Suprapubic skin (tissue), 4 donors: ENCODE measurements around the gene OR10D3. TPM values are rescaled to one million over a fixed set of nuclear protein-coding genes. Genes with fewer than 3 reads are reported as not detected.

Experiments used
- DNase-seq, 2 donors: peaks; one replicate each; pipeline ENCODE4 v3.0.0-alpha.2; 2019; ENCODE audit warnings: low spot score in 2 of 2
- H3K27ac ChIP-seq: fragments of 200-600 bp; sonication (generic); one replicate; pipeline ENCODE4 v1.5.1; 2019
- H3K27me3 ChIP-seq: fragments of 200-600 bp; sonication (generic); one replicate; pipeline ENCODE4 v1.5.1; 2019
- H3K36me3 ChIP-seq: fragments of 200-600 bp; sonication (generic); one replicate; pipeline ENCODE4 v1.5.1; 2019
- H3K4me1 ChIP-seq: fragments of 200-600 bp; sonication (generic); one replicate; pipeline ENCODE4 v1.5.1; 2019
- H3K4me3 ChIP-seq: fragments of 200-600 bp; sonication (generic); one replicate; pipeline ENCODE4 v1.5.1; 2019; ENCODE audit warnings: mild to moderate bottlenecking
- H3K9me3 ChIP-seq: fragments of 200-600 bp; sonication (generic); one replicate; pipeline ENCODE4 v1.5.1; 2019
- CTCF ChIP-seq, 2 donors: fragments of 200-600 bp in 1 of 2; fragments of 450-650 bp in 1 of 2; sonication (generic) in 1 of 2; IDR thresholded peaks; one replicate each; pipeline ENCODE4 v1.5.1; 2016 to 2019; ENCODE audit warnings: antibody characterized with exemption in 2 of 2, mild to moderate bottlenecking in 1 of 2, moderate library complexity in 1 of 2
- EP300 ChIP-seq: sonication (generic); formaldehyde crosslinking; IDR thresholded peaks from one replicate; pipeline ENCODE4 v1.6.1; 2017; ENCODE audit warnings: antibody characterized with exemption
- POLR2A ChIP-seq, 2 donors: fragments of 450-650 bp; IDR thresholded peaks; one replicate each; pipeline ENCODE4 v1.6.1; 2017; ENCODE audit warnings: antibody characterized with exemption in 2 of 2, mild to moderate bottlenecking in 2 of 2, moderate library complexity in 2 of 2
- POLR2AphosphoS5 ChIP-seq, 3 donors: sonication (generic); formaldehyde crosslinking; IDR thresholded peaks; one replicate each; pipeline ENCODE4 v1.6.1; 2017; ENCODE audit warnings: antibody characterized with exemption in 3 of 3
- WGBS: methylation state at CpG from one replicate; pipeline ENCODE4 v1.1.5; 2018; 5-methylcytosine and 5-hydroxymethylcytosine counted together
- total RNA-seq, 4 donors: library from RNA; depleted of rRNA; stranded (reverse); fragments of >200 nt; gene quantifications; one replicate each; pipeline ENCODE4 v1.1.0, GENCODE V29; 2016

OR10D3 gene
- total RNA-seq, 4 donors from 2014 or later, result not detected

GRCh38 chr11:124179310-124179709 lies 3.8 kb upstream of the OR10D3 start:
- WGBS, result 53% methylated on average over 1 of the region's 1 CpG
- Histone ChIP-seq H3K27me3 (no peaks in the 10 kb centered on the region), H3K27ac (no peak overlapping the region), H3K4me1 (peaks cover 7% of the 10 kb centered on the region), H3K36me3 (no peaks in the 10 kb centered on the region), H3K9me3 (no peaks in the 10 kb centered on the region), H3K4me3 (no peak overlapping the region)
- TF ChIP-seq CTCF (IDR thresholded peaks at IDR 0.05), result no peak
- TF ChIP-seq POLR2AphosphoS5 (IDR thresholded peaks at IDR 0.05), result no peak
- TF ChIP-seq POLR2A (IDR thresholded peaks at IDR 0.05), result no peak
- no peak for DNase-seq

DNA sequence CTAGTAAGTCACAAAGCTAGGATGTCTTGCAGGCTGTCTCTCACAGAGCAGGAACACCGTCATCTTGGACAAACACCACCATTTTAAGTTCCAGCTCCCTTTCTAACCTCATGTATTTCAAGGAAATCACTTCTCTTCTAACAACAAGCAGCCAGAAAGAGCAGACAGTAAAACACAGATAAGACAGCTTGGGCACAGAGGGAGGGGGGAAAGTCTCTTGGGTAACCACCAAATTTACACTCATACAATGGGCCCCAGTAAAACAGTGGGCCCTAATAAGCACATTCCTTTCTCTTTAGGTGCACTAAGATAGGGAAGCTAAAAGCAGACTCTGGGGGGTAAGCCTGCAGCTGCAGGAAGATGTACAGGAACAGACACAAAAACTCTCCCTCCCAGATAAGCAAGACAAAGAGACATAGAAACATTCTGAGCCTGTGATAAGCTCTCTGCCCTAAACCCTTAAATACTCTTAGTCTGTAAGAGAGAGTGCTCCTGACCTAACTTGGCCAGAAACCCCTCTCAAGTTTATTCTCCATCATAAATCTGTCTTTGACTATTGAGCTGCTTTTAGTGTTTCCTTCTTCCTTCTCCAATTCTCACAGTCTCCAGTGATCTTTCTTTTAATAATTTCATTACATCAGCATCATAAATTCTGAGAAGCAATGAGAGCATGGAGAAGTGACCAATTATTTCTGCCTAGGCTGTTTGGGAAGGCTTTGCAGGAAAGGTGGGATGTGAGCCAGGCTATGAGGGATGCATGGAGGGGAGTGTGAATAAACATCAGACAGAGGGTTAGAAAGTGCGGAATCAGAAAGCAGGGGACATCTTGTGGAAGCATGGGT lies 7.4 kb downstream of the OR10D3 start:
- 64% methylated on average over 2 of the region's 2 CpGs for WGBS
- TF ChIP-seq POLR2A (IDR thresholded peaks at IDR 0.05), result no peak

DNA sequence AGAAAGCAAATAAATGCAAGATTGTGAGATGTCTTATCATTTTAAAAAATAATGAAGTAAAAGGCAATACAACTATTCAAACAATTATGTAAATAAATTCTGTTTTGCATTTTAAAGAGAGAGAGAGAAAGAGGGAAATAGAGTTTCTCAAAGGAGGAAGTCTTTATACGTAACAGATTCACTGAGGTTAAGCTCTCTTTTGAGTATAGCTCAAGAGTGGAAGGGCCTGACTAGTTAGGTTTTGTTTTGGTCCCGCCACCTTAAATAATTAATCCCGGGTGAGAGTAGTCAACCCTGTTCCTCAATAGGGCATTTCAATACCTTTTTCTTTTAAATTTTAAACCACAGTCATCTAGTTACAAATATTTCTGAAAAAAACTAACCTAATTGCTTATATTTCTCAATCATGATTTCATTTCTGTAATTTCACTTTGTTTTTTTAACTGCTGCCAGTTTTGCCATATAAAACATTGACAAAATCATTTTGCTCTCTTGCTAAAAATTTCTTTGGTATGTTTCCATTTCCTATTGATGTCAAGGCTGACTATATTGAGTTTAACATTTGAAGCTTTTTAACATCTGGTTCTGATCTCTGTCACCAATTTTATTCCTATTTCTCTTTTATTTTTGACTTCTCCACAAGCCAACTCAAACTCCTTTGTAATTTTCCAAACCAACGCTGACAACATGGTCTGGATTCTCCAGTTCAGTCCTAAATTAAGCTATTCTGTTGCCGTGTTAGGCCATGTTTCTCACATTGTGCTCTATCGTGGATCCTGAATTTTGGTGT lies 10.3 kb downstream of the OR10D3 start:
- no peak overlapping the region for H3K4me3 ChIP-seq
- peak overlapping the region; percentile 74 for H3K27ac ChIP-seq

More for the DNA sequence above, 7.4 kb downstream of the OR10D3 start:
- Histone ChIP-seq H3K4me1 (no peaks in the 10 kb centered on the region), H3K27ac (no peak overlapping the region), H3K27me3 (no peaks in the 10 kb centered on the region), H3K9me3 (no peaks in the 10 kb centered on the region), H3K4me3 (no peak overlapping the region), H3K36me3 (no peaks in the 10 kb centered on the region)
- DNase-seq, result no peak

DNA sequence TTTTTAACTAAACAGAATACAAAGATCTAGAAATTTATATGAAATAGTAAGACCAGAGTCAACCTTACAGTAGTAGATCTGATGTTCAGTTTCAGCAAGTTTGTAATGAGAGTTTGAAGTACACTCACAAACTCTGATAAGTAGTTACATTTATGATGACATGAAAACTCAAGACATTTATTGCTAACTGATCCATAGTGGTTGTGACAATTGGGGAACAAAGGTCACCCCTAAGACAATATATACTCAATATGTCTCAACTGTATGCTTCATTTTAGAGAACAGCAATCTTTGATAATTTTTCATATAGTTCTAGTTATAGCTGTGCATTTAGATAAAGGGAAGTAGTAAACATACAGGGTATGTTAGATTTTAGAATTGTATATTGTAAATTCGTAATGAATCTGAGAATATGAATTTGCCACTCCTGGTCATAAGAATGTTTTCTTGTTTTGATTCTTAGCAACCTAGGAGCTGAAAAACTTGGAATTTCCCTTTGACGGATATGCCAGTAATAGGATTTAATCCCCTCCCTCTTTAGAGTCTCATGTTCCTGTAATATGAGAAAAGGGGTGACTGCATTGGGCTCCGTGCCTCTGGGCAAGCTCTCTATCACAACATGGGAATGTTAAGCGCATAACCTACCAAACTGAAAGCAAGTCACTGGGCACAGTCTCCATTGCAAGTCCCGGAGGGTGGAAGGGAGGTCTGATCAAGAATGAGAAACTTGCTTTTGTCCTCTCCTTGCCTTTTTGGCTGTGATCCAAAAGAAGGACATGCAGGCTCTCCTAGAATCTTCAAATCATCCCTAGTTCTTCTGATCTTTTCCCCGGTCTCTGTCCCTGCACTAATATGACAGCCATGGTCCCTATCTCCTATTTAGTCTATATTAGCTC lies 11.4 kb downstream of the OR10D3 start:
- H3K9me3 ChIP-seq, result no peaks in the 10 kb centered on the region
- H3K4me3 ChIP-seq, result no peak overlapping the region
- H3K4me1 ChIP-seq, result no peaks in the 10 kb centered on the region
- no peak for DNase-seq
- H3K27ac ChIP-seq, result peak overlapping the region; percentile 74
- H3K36me3 ChIP-seq, result no peaks in the 10 kb centered on the region
- TF ChIP-seq EP300 (no peak), POLR2A (IDR thresholded peaks at IDR 0.05) (no peak), POLR2AphosphoS5 (IDR thresholded peaks at IDR 0.05) (no peak), CTCF (IDR thresholded peaks at IDR 0.05) (no peak)
- H3K27me3 ChIP-seq, result no peaks in the 10 kb centered on the region
- WGBS, result 37% methylated on average over 6 of the region's 6 CpGs

More for the DNA sequence above, 10.3 kb downstream of the OR10D3 start:
- H3K4me1 ChIP-seq, result no peaks in the 10 kb centered on the region
- TF ChIP-seq CTCF (IDR thresholded peaks at IDR 0.05) (no peak), POLR2A (IDR thresholded peaks at IDR 0.05) (no peak), EP300 (no peak), POLR2AphosphoS5 (IDR thresholded peaks at IDR 0.05) (no peak)
- H3K9me3 ChIP-seq, result no peaks in the 10 kb centered on the region
- WGBS, result 44% methylated on average over 6 of the region's 6 CpGs
- no peak for DNase-seq
- no peaks in the 10 kb centered on the region for H3K36me3 ChIP-seq
- no peaks in the 10 kb centered on the region for H3K27me3 ChIP-seq

DNA sequence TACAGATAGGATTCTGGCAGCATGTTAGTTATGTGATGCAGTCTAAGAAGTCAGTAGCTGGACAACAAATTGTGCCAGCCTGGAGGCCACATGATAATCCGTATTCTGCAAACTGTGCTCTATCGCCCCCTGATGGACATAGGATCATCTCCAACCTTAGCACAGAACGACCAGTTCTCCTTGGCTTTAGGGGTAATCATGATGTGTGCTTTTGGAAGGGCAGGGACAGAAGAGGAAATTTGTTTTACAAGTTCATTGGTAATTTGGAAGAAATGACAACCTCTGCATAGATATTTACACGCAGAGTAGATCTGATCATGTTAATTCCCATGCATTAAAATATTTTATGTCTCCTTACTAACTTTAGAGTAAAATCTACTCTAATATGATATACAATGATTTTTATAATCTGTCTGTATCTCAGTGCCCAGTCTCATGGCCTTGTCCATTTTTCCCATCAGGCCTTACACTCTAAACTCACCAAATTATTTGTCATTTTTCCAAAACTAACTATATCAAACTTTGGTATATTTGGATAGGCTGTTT lies 12.1 kb downstream of the OR10D3 start:
- WGBS, result 36% methylated on average over 4 of the region's 4 CpGs
- Histone ChIP-seq H3K4me3 (no peak overlapping the region), H3K27me3 (no peaks in the 10 kb centered on the region), H3K27ac (peak overlapping the region; percentile 74), H3K36me3 (no peaks in the 10 kb centered on the region), H3K9me3 (no peaks in the 10 kb centered on the region), H3K4me1 (no peaks in the 10 kb centered on the region)
- no peak for DNase-seq
- TF ChIP-seq POLR2AphosphoS5 (IDR thresholded peaks at IDR 0.05), result no peak
- peak; percentile 16 to 58 for TF ChIP-seq CTCF (IDR thresholded peaks at IDR 0.05)
